ENCODE results near the gene SRSF5.
"Not testable (repeated sequence)": the region's sequence is repeated elsewhere in the genome, so short reads cannot be mapped to it uniquely, and the experiment has no call there.

Gene SRSF5

GRCh38 chr14:69766984-69767368, at the start of gene SRSF5:
Gene SRSF5, plus strand, starts transcription at chr14:69767142. Its CDS starts 1,015 bp downstream, at chr14:69768157.
- DNase-seq (ENCODE audit: low read depth), result peak; percentile 97
- TF ChIP-seq CTCF (IDR thresholded peaks at IDR 0.05; ENCODE audit: low read depth, low read length) (no peak), POLR2A (IDR thresholded peaks at IDR 0.05; ENCODE audit: extremely low read depth, insufficient read length) (peak; percentile 99), MYC (IDR thresholded peaks at IDR 0.05; ENCODE audit: low read depth, low read length) (peak; percentile 82), MAX (IDR thresholded peaks at IDR 0.05; ENCODE audit: low read depth, low read length) (peak; percentile 34)
- peak within 1 kb of the TSS; percentile 99 for H3K4me3 ChIP-seq (ENCODE audit: low read depth, low read length)

GRCh38 chr14:69718614-69719013, 48.3 kb upstream of the SRSF5 start:
- not testable (repeated sequence) for H3K4me3 ChIP-seq (ENCODE audit: low read depth, low read length); DNase-seq (ENCODE audit: low read depth)

GRCh38 chr14:69719501-69719951, 47.4 kb upstream of the SRSF5 start:
- peak; percentile 79 for DNase-seq (ENCODE audit: low read depth)
- no peak for TF ChIP-seq MYC (IDR thresholded peaks at IDR 0.05; ENCODE audit: low read depth, low read length)
- no peak for TF ChIP-seq CTCF (IDR thresholded peaks at IDR 0.05; ENCODE audit: low read depth, low read length)
- no peak for TF ChIP-seq MAX (IDR thresholded peaks at IDR 0.05; ENCODE audit: low read depth, low read length)
- TF ChIP-seq POLR2A (IDR thresholded peaks at IDR 0.05; ENCODE audit: extremely low read depth, insufficient read length), result no peak

GRCh38 chr14:69720912-69721311, 46.0 kb upstream of the SRSF5 start:
- TF ChIP-seq MAX (IDR thresholded peaks at IDR 0.05; ENCODE audit: low read depth, low read length) (no peak), CTCF (IDR thresholded peaks at IDR 0.05; ENCODE audit: low read depth, low read length) (no peak)
- DNase-seq (ENCODE audit: low read depth), result no peak
- no peak overlapping the region for H3K4me3 ChIP-seq (ENCODE audit: low read depth, low read length)

More at GRCh38 chr14:69719501-69719951, 47.4 kb upstream of the SRSF5 start:
- H3K4me3 ChIP-seq (ENCODE audit: low read depth, low read length), result no peak overlapping the region

GRCh38 chr14:69726761-69727511, 40.0 kb upstream of the SRSF5 start:
- no peak for TF ChIP-seq POLR2A (IDR thresholded peaks at IDR 0.05; ENCODE audit: extremely low read depth, insufficient read length)
- peak; percentile 84 for TF ChIP-seq CTCF (IDR thresholded peaks at IDR 0.05; ENCODE audit: low read depth, low read length)
- H3K4me3 ChIP-seq (ENCODE audit: low read depth, low read length), result no peak overlapping the region
- peak; percentile 69 for DNase-seq (ENCODE audit: low read depth)

- no peak overlapping the region for H3K4me3 ChIP-seq (ENCODE audit: low read depth, low read length)
- TF ChIP-seq CTCF (IDR thresholded peaks at IDR 0.05; ENCODE audit: low read depth, low read length), result no peak
- TF ChIP-seq MAX (IDR thresholded peaks at IDR 0.05; ENCODE audit: low read depth, low read length), result no peak
- no peak for TF ChIP-seq POLR2A (IDR thresholded peaks at IDR 0.05; ENCODE audit: extremely low read depth, insufficient read length)
- no peak for TF ChIP-seq MYC (IDR thresholded peaks at IDR 0.05; ENCODE audit: low read depth, low read length)
- no peak for DNase-seq (ENCODE audit: low read depth)
Measured at GRCh38 chr14:69727860-69728259, 39.1 kb upstream of the SRSF5 start.

- not testable (repeated sequence) for DNase-seq (ENCODE audit: low read depth); H3K4me3 ChIP-seq (ENCODE audit: low read depth, low read length)
Measured at GRCh38 chr14:69731919-69732598, 34.9 kb upstream of the SRSF5 start.

GRCh38 chr14:69736405-69736804, 30.5 kb upstream of the SRSF5 start:
- DNase-seq (ENCODE audit: low read depth); H3K4me3 ChIP-seq (ENCODE audit: low read depth, low read length): not testable (repeated sequence)
